NCI-H2227 (cell line): ENCODE data around the gene ZFAND3.

Experiments
- DNase-seq: peaks from one replicate; lab custom pipeline; 2025; ENCODE audit not compliant: unreplicated experiment; lab: John Stamatoyannopoulos, UW

Gene ZFAND3

DNA sequence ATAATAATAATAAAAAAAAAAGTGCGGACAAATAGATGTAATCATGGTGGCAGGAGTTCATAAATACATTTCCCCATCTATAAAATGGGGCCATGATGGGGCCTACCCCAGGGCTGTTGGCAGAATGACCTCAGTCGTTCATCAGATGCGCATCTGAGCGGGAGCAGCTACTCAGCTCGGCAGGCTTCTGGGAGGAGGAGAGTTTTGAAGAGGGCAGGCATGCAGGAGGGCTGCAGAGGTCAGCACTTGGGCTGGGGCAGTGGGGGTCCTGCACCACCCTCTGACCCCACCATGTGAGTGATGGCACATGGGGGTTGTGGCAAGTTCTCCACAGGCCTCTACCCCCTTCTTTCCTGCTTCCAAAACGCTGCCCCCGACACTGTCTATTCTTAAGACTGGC lies 373.5 kb downstream of the ZFAND3 start:
- DNase-seq, result no peak

DNA sequence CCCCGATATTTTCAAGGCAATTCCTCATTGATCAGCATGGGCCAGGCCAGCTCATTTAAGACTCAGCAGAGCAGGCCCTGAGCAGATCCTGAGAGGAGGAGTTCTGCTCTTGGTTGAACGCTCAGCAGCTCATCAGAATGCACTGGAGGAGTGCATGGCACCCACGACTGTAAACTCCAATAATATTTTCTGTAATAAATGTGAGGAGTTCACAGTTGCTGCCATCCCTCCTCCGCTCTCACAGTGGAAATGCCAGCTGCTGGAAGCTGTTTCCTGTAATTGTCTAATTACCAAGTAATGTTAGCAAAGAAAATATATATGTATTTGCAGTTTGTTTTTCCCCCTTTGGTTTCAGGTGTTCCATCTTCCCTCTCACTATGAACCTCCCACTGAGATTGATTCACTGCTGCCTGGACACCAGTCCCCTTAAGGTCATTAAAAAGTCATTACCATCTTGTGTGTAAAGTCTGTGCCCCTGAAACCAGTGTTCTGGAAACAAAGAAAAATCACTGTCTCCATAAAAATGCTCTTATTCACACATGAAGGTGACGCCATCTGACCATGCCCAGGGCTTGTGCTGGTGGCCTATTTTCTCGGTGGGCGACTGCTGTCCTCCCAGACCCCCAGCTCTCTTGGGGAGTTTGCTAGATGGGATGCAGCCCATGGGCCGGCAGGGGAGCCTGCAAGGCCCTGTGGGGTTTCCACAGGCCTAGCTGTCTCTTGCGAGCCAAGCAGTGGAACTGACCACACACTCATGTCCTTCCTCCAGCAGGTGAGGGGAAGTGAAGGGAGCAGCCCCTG lies 374.2 kb downstream of the ZFAND3 start:
- DNase-seq, result peak; percentile 72

DNA sequence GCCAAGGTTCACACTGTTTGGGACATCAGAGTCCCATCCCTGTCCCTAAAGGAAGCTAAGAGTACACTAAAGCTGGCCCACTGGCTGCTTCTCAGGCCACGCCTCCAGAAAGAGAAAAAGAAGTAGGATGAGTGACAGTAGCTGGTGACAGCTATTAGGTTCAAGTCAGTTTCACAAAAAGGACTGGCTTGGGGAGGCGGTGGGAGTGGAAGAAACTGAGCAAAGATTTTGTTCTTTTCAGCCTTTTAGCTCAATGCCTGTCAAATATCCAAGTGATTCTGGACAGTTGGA lies 374.7 kb downstream of the ZFAND3 start:
- no peak for DNase-seq

DNA sequence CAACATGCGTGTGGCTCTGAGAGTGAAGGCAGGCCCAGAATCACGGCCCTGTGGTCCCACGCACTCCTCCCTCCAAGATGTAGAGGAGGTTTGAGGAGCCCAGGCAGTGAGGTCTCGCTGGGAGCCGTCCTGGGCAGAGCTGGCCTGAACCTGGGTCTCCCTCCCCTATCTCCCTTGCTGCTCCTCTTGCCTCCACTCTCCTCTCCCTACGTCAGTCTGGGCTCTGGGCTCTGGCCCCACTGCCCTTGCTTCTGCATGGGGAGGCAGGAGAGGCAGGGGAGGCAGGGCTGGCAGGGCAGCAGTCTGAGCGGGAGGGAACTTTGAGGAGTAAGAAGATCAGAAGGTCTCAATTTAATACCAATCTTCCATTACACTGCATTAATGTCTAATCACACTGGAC lies 375.1 kb downstream of the ZFAND3 start:
- no peak for DNase-seq

DNA sequence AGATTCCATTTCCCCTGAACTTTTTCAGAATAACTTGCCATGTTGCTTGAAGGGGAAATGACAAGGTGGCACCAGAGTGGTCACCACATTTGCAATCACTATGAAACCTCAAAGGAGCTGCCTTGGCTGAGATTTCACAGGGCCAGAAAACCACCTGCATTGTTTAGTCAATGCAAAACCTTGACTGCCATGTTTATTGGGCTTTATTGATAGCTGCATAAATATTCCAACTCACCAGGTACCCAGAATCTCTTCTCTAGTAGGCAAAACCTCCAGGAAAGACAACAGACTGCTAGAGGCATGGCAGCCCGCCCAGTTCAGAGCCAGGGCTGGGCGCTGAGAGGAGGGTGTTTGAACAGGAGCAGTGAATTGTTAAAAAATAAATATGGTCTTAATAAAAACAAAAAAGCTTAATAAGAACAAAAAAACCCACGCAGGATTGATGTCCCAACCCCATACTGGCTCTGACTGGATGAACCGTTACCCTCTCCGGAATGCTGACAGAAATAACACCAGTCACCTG lies 375.6 kb downstream of the ZFAND3 start:
- no peak for DNase-seq

DNA sequence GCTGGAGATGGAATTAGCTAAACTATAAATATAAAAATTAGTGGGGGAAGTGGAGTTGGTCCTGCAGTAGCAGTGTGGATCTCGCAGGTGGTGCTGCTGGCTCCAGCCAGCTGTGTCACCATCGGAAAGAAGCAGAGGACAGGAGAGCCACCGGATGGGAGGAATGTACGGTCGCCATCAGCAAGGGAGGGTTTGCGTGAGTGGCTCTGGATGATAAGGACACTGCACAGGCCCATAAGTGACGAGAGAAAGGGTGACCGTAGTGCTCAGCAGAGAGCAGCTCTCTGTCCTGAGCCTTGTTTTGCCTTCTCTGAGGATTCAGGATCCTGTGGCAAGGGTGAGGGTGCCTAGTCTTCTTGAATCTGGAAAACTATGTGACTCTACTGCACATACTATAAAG lies 378.7 kb downstream of the ZFAND3 start:
- DNase-seq, result no peak
